Epithelial cell of proximal tubule (primary cell): Measurements from ENCODE around the gene IL6ST. TPM values are rescaled to one million over a fixed set of nuclear protein-coding genes. Genes with fewer than 3 reads are reported as not detected.

Experiments used
- DNase-seq: peaks from one replicate; pipeline ENCODE4 v3.0.0-alpha.2; 2011; ENCODE audit warnings: low read depth
- H3K4me3 ChIP-seq: 2 replicates; pipeline ENCODE4 v1.5.1; 2011; ENCODE audit warnings: low read depth, mild to moderate bottlenecking, low read length
- total RNA-seq: library from RNA; depleted of rRNA; stranded (reverse); fragments of >200 nt; gene quantifications from 2 replicates; pipeline ENCODE4 v1.2.3, GENCODE V29; 2015
- TF ChIP-seq, protein P1 (sequence below): conservative IDR thresholded peaks from 2 replicates; pipeline ENCODE4 v1.5.1; 2012; ENCODE audit warnings: low read depth, mild to moderate bottlenecking, low read length

The IL6ST gene
- total RNA-seq, 1 donor from 2014 or later: 61.6 TPM

DNA sequence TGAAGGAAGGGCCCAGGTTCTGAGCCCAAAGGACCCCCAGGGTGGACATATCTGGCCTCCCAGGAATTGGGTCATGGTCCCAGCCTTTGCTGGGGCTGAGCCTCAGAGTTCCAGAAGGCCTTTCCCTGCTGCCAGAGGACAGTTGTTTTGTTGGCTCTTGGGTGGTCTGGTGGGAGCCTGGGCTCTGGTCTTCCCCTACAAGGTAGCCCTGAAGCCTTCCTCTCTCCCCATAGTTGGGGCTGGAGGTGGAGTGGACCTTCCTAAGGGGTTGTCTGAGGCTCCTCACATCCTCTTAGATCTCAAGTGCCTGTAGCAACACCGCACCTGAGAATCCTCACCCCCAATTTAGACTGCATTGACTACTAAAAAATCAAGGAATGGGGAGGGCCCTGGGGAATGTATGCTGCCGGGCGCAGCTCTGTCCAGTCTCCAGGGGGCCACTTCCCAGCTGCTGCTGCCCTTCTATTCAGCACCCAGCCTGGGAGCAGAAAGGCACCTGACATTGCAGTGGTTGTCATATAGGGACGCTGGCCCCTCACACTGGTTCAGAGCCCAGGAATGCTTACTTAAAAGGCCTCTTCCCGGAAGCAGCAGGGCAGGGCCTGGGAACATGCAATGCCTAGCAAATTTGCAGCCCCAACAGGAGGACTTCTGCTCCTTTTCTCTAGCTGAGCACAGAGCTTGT, 77.2 kb downstream of the IL6ST start:
- H3K4me3 ChIP-seq: no peak overlapping the region
- TF ChIP-seq, protein P1, sequence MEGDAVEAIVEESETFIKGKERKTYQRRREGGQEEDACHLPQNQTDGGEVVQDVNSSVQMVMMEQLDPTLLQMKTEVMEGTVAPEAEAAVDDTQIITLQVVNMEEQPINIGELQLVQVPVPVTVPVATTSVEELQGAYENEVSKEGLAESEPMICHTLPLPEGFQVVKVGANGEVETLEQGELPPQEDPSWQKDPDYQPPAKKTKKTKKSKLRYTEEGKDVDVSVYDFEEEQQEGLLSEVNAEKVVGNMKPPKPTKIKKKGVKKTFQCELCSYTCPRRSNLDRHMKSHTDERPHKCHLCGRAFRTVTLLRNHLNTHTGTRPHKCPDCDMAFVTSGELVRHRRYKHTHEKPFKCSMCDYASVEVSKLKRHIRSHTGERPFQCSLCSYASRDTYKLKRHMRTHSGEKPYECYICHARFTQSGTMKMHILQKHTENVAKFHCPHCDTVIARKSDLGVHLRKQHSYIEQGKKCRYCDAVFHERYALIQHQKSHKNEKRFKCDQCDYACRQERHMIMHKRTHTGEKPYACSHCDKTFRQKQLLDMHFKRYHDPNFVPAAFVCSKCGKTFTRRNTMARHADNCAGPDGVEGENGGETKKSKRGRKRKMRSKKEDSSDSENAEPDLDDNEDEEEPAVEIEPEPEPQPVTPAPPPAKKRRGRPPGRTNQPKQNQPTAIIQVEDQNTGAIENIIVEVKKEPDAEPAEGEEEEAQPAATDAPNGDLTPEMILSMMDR: no peak
- no peak for DNase-seq

DNA sequence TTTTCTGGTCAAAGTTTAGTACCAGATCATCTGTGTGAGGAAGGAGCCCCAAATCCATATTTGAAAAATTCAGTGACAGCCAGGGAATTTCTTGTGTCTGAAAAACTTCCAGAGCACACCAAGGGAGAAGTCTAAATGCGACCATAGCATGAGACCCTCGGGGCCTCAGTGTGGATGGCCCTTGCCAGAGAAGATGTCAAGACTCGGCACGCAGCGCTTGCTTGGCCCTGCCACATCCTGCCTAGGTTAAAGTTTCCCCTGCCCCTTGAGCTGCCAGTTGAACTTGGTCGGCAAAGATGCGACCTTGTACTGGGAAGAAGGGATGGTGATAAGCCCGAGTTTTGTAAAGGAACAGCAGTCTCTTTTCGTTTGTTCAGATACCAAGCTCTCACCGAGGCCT, 77.8 kb downstream of the IL6ST start:
- no peak for DNase-seq
- no peak overlapping the region for H3K4me3 ChIP-seq
- TF ChIP-seq, protein P1: no peak

- DNase-seq: no peak
- TF ChIP-seq, protein P1: no peak
- H3K4me3 ChIP-seq: no peak overlapping the region
Observed at GRCh38 chr5:55915783-55916182, 79.0 kb downstream of the IL6ST start.

DNA sequence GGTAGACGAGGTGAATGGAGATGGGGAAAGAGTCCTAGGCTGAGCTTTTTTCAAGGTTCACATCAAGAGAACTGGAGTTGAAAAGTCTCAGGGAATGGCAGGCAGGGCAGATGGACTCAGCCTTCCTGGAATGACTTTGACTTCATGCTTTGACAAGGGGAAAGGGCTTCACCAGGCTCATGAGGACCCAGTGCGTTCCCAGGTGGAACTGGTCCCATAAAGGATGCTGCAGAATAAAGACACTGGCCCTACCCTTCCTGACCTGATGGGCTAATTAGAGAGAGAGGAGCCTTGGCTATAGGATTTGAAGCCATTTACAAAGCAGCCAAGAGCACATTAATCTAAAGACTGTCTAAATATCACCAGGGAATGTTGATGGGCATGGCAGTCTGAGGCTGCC, 79.8 kb downstream of the IL6ST start:
- H3K4me3 ChIP-seq: no peak overlapping the region
- TF ChIP-seq, protein P1: no peak
- DNase-seq: no peak

DNA sequence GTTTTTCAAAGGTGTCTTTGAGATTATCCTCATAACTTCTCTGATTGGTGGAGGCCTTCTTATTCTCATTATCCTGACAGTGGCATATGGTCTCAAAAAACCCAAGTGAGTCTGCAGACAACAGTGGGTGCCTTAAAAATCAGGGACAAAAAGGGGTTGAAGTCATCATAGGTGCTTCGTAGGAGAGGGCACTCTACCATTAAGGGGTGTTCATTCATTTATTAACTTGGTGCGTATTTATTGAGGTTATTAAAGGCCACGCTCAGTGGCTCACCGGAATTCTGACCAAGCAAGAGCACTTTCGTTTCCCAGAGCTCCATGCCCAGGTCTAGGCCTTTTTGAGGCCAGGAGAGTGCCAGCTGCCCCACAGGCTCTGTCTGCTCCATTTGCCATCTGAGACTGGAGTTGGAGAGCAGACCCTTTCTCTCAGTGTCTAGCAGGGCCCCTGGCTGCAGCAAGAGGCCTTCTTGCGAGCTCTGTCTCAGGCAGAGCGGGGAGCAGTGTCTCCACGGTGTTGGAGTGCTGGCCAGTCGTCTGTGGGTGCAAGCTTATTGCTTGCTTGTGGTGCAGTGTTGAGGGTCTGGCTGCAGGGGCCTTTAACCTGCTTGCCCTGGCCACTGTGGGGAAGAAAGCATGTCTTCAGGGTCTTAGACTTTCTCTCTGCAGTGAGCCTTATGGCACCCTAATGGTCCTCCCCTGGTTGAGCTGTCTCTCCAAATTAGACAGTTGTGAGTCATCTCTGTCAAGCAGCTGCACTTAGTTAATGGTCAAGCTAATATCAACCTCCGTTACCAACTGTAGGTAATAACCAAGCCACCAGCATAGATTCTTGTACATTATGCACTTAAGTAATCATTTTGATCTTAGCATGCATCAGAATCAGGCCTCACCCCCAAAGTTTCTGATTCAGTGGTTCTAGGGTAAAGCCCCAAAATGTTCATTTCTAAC, 81.0 kb downstream of the IL6ST start:
- H3K4me3 ChIP-seq: peak overlapping the region; percentile 17
- DNase-seq: peak; percentile 55
- TF ChIP-seq, protein P1: no peak

DNA sequence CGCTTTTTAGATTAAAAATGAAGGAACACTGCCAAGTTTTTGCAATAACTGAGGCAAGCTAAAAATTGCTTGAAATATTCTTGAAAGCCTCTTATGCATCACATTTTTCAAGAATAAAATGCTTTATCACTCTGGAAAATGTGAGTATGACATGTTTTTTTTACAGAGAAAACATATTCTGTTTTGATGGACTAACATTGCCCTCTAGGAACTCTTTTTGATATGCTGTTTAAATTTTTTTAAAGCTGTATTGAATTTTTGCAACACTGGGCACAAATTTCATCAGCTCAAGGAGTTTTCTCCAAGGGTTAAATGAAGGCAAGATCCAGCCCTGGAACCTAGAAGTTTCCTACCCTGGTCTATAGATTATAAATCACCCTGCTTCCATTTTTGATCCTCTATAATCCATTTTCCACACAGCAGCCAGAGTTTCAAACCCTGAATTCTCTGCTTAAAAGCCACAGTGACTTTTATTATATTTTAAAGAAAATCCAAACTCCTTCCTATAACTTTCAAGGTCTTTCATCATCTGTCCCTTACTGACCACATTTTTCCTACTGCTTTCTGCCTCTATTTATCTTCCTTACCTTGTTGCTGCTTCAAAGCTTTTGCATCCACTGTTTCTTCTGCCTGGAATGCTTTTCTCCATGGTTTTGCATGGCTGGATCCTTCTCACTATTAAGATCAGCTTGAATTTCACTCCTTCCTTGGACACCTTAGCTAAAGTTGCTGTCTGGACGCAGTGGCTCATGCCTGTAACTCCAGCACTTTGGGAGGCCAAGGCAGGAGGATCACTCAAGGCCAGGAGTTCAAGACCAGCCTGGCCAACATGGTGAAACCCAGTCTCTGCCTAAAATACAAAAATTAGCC, 82.7 kb downstream of the IL6ST start:
- H3K4me3 ChIP-seq: no peak overlapping the region
- TF ChIP-seq, protein P1: no peak
- DNase-seq: no peak
